ENCODE results near the gene C1orf174. TPM values are rescaled to one million over a fixed set of nuclear protein-coding genes. Genes with fewer than 3 reads are reported as not detected.

Gene C1orf174
- polyA plus RNA-seq, 3 donors, result 19.1 to 46.0 (median 21.3) TPM

- Histone ChIP-seq H3K4me2 (replicated peaks; ENCODE audit: extremely low read depth, low read length, poor library complexity, severe bottlenecking) (no peak overlapping the region), H3K27me3 (ENCODE audit: control insufficient read depth in 2 of 2, insufficient read depth in 2 of 2, low read length in 2 of 2) (no peaks in the 10 kb centered on the region), H3K4me1 (ENCODE audit: control insufficient read depth in 1 of 2, insufficient read depth in 2 of 2, low read length in 2 of 2) (no peaks in the 10 kb centered on the region), H3K79me2 (ENCODE audit: insufficient read depth, low read length) (no peaks in the 10 kb centered on the region), H2AFZ (ENCODE audit: insufficient read depth, low read depth, low read length, poor library complexity, severe bottlenecking) (no peak overlapping the region), H3K4me3 (replicated peaks in 1 of 3; ENCODE audit: low read depth in 2 of 3, low read length in 3 of 3) (no peak overlapping the region), H3K9ac (ENCODE audit: insufficient read depth, low read length, poor library complexity, severe bottlenecking) (no peak overlapping the region), H3K36me3 (replicated peaks in 1 of 2; ENCODE audit: control insufficient read depth in 1 of 2, insufficient read depth in 2 of 2, low read length in 2 of 2) (no peaks in the 10 kb centered on the region), H4K20me1 (ENCODE audit: insufficient read depth, low read length) (no peaks in the 10 kb centered on the region), H3K9me3 (replicated peaks in 1 of 2; ENCODE audit: control insufficient read depth in 1 of 2, insufficient read depth in 1 of 2, low read length in 2 of 2) (no peaks in the 10 kb centered on the region), H3K27ac (ENCODE audit: low read depth in 1 of 2, low read length in 2 of 2) (no peak overlapping the region)
- WGBS (ENCODE audit: insufficient coverage), result 83% methylated on average over 4 of the region's 11 CpGs
- no peak overlapping the region for H3K4me3 Mint-ChIP-seq
- no peak for TF ChIP-seq CTCF (IDR thresholded peaks at IDR 0.05)
- H3K4me1 Mint-ChIP-seq, result no peaks in the 10 kb centered on the region
- H3K27me3 Mint-ChIP-seq (ENCODE audit: low read depth in 3 of 3), result peaks cover 4 to 12% (median 6%) of the 10 kb centered on the region in 3 donors
- intact Hi-C loops (cut with micrococcal nuclease), result no loop called here
- H3K27ac Mint-ChIP-seq, result no peak overlapping the region
- DNase-seq, result no peak
- no peaks in the 10 kb centered on the region for H3K36me3 Mint-ChIP-seq
- peaks cover 0 to 8% (median 4%) of the 10 kb centered on the region in 7 donors for H3K9me3 Mint-ChIP-seq
These were observed 43.0 kb upstream of the C1orf174 start for GRCh38 chr1:3943123-3943431.

GRCh38 chr1:3942416-3943122 lies 42.5 kb upstream of the C1orf174 start:
- H3K27ac Mint-ChIP-seq, result no peak overlapping the region
- H3K9me3 ChIP-seq (replicated peaks in 1 of 2; ENCODE audit: control insufficient read depth in 1 of 2, insufficient read depth in 1 of 2, low read length in 2 of 2), result peaks cover 0 to 2% of the 10 kb centered on the region in 2 donors

More at GRCh38 chr1:3942416-3943122, 42.5 kb upstream of the C1orf174 start:
- no peaks in the 10 kb centered on the region for H3K36me3 ChIP-seq (replicated peaks in 1 of 2; ENCODE audit: control insufficient read depth in 1 of 2, insufficient read depth in 2 of 2, low read length in 2 of 2)
- TF ChIP-seq CTCF (IDR thresholded peaks at IDR 0.05), result no peak
- no peaks in the 10 kb centered on the region for H3K79me2 ChIP-seq (ENCODE audit: insufficient read depth, low read length)
- H3K4me1 Mint-ChIP-seq, result no peaks in the 10 kb centered on the region
- H4K20me1 ChIP-seq (ENCODE audit: insufficient read depth, low read length), result no peaks in the 10 kb centered on the region
- H3K4me3 Mint-ChIP-seq, result no peak overlapping the region
- H3K36me3 Mint-ChIP-seq, result no peaks in the 10 kb centered on the region
- no peak overlapping the region for H3K27ac ChIP-seq (ENCODE audit: low read depth in 1 of 2, low read length in 2 of 2)
- 88% methylated on average over 13 of the region's 17 CpGs for WGBS (ENCODE audit: insufficient coverage)
- no peak overlapping the region for H3K9ac ChIP-seq (ENCODE audit: insufficient read depth, low read length, poor library complexity, severe bottlenecking)
- no peaks in the 10 kb centered on the region for H3K4me1 ChIP-seq (ENCODE audit: control insufficient read depth in 1 of 2, insufficient read depth in 2 of 2, low read length in 2 of 2)
- no peak for DNase-seq
- no peak overlapping the region for H2AFZ ChIP-seq (ENCODE audit: insufficient read depth, low read depth, low read length, poor library complexity, severe bottlenecking)
- no peak overlapping the region for H3K4me2 ChIP-seq (replicated peaks; ENCODE audit: extremely low read depth, low read length, poor library complexity, severe bottlenecking)
- peaks cover 4 to 10% (median 5%) of the 10 kb centered on the region in 3 donors for H3K27me3 Mint-ChIP-seq (ENCODE audit: low read depth in 3 of 3)
- peaks cover 0 to 10% (median 6%) of the 10 kb centered on the region in 7 donors for H3K9me3 Mint-ChIP-seq
- H3K4me3 ChIP-seq (replicated peaks in 1 of 3; ENCODE audit: low read depth in 2 of 3, low read length in 3 of 3), result no peak overlapping the region
- no peaks in the 10 kb centered on the region for H3K27me3 ChIP-seq (ENCODE audit: control insufficient read depth in 2 of 2, insufficient read depth in 2 of 2, low read length in 2 of 2)
- intact Hi-C loops (cut with micrococcal nuclease), result no loop called here
